Measurements from ENCODE around the gene UQCRHL. TPM values are rescaled to one million over a fixed set of nuclear protein-coding genes. Genes with fewer than 3 reads are reported as not detected.
A peak's percentile ranks its signal among the peaks of the same experiment; 100 is the strongest.

UQCRHL gene
- total and polyA plus RNA-seq, 10 of the 15 experiments (the other 5 are each of a cell fraction or from before 2014, with no cell fraction given), result 1.4 to 17.3 (median 5.7) TPM

GRCh38 chr1:15847100-15847892 lies 39.8 kb upstream of the UQCRHL start, which contains the start of gene SPEN:
TSS of gene SPEN (plus strand) at chr1:15847707. CDS start at chr1:15848068, 361 bp downstream.
- peak within 1 kb of the TSS; percentile 94 for H3K4me3 ChIP-seq
- no peak for TF ChIP-seq EP300 (IDR thresholded peaks at IDR 0.05; ENCODE audit: borderline replicate concordance in 1 of 2, control insufficient read depth in 1 of 2, low read depth in 2 of 2, low read length in 2 of 2)
- peak; percentile 35; the same call in 1 of the 2 replicates for TF ChIP-seq TCF3 (IDR thresholded peaks at IDR 0.05; ENCODE audit: borderline replicate concordance, insufficient read depth, low read depth, low read length)
- TF ChIP-seq CHD4 (IDR thresholded peaks at IDR 0.05), result no peak
- peak; percentile 33 to 72; a peak in 2 of 4 replicates for TF ChIP-seq BHLHE40 (IDR thresholded peaks at IDR 0.05; ENCODE audit: borderline replicate concordance in 1 of 2, low read depth in 2 of 2, low read length in 1 of 2)
- no peak for TF ChIP-seq MEF2B (IDR thresholded peaks at IDR 0.05; ENCODE audit: partially characterized antibody, poor library complexity, severe bottlenecking)
- no peak for TF ChIP-seq TBL1XR1 (IDR thresholded peaks at IDR 0.05; ENCODE audit: low read depth, low read length)
- TF ChIP-seq PML (IDR thresholded peaks at IDR 0.05; ENCODE audit: low read length), result peak; percentile 35; the same call in 1 of the 2 replicates
- peak; percentile 82 for TF ChIP-seq PAX5 (IDR thresholded peaks at IDR 0.05; ENCODE audit: borderline replicate concordance, low read depth, low read length)
- no peak for TF ChIP-seq CBX3 (IDR thresholded peaks at IDR 0.05; ENCODE audit: borderline replicate concordance, low read depth)
- TF ChIP-seq MYB (IDR thresholded peaks at IDR 0.05; ENCODE audit: borderline replicate concordance, low read depth, low read length), result no peak
- TF ChIP-seq JUNB (IDR thresholded peaks at IDR 0.05), result no peak
- TF ChIP-seq SMC3 (IDR thresholded peaks at IDR 0.05; ENCODE audit: borderline replicate concordance, low read length), result no peak
- no peak for TF ChIP-seq ATF7 (IDR thresholded peaks at IDR 0.05; ENCODE audit: low read depth)
- TF ChIP-seq CHD2 (IDR thresholded peaks at IDR 0.05; ENCODE audit: borderline replicate concordance, low read depth, low read length), result peak; percentile 17; the same call in 1 of the 2 replicates
- no peak; the same call in none of the 2 replicates for TF ChIP-seq POLR2AphosphoS5 (IDR thresholded peaks at IDR 0.05; ENCODE audit: low read length)
- TF ChIP-seq NRF1 (conservative IDR thresholded peaks at IDR 0.05; ENCODE audit: low read depth, low read length), result peak; percentile 93
- TF ChIP-seq NBN (IDR thresholded peaks at IDR 0.05), result peak; percentile 67
- TF ChIP-seq NR2C2 (IDR thresholded peaks at IDR 0.05; ENCODE audit: borderline replicate concordance, control insufficient read depth, insufficient read length, low read depth), result no peak
- TF ChIP-seq SKIL (IDR thresholded peaks at IDR 0.05; ENCODE audit: low read depth, poor library complexity, severe bottlenecking), result no peak

More at GRCh38 chr1:15847100-15847892, 39.8 kb upstream of the UQCRHL start, which contains the start of gene SPEN:
- peaks cover 4% of the 10 kb centered on the region for H3K4me1 ChIP-seq (ENCODE audit: control insufficient read depth, insufficient read depth, low read length)
- H3K79me2 ChIP-seq (ENCODE audit: control insufficient read depth, insufficient read depth, low read length), result peaks cover 67% of the 10 kb centered on the region
- peak within 1 kb of the TSS; percentile 82 for H3K4me2 ChIP-seq (ENCODE audit: control insufficient read depth, insufficient read depth)
- H3K36me3 ChIP-seq (ENCODE audit: control insufficient read depth in 2 of 2, insufficient read depth in 2 of 2, low read length in 1 of 2), result no peaks in the 10 kb centered on the region
- no peaks in the 10 kb centered on the region for H4K20me1 ChIP-seq (ENCODE audit: control insufficient read depth, insufficient read depth)
- POLR2A ChIA-PET, result interaction anchor here (0.5 to 6.1 kb wide), 14 partner anchors 9 to 206 kb away, joined by 3 to 75 read pairs (median 4); partner anchors contain the start of gene ZBTB17
- peak within 1 kb of the TSS; percentile 86 for H2AFZ ChIP-seq (ENCODE audit: control insufficient read depth, low read depth, low read length)
- RAD21 ChIA-PET (ENCODE audit: unreplicated experiment), result interaction anchor here (0.9 to 6.2 kb wide), 9 partner anchors 10 to 127 kb away, joined by 3 to 55 read pairs (median 4); partner anchors contain the start of genes UQCRHL and ZBTB17
- intact Hi-C loops (cut with micrococcal nuclease; ENCODE audit: unreplicated experiment), result loop anchor here (1.0 to 10.0 kb wide), 4 partner anchors 12 to 520 kb away; partner anchors contain the start of genes CASP9, DNAJC16 and SZRD1
- ATAC-seq, result peak; percentile 80
- H3K27ac ChIP-seq (ENCODE audit: control insufficient read depth, insufficient read depth), result peak within 1 kb of the TSS; percentile 87
- CTCF ChIA-PET, result interaction anchor here (0.6 to 6.3 kb wide), 4 partner anchors 10 to 31 kb away, joined by 3 to 51 read pairs (median 4); no protein-coding TSS in a partner anchor
- no peaks in the 10 kb centered on the region for H3K9me3 ChIP-seq (replicated peaks; ENCODE audit: control insufficient read depth, insufficient read depth, low read length)
- BruUV-seq (replicated peaks), result TSS peak; percentile 78
- H3K27me3 ChIP-seq (replicated peaks in 1 of 2; ENCODE audit: control insufficient read depth in 2 of 2, insufficient read depth in 2 of 2, low read length in 1 of 2), result no peaks in the 10 kb centered on the region
- in situ Hi-C loops (cut with MboI), result no loop called here
- SMC1A ChIA-PET (ENCODE audit: uncharacterized antibody, unreplicated experiment), result interaction anchor here (0.7 to 5.2 kb wide), 8 partner anchors 10 to 176 kb away, joined by 3 to 27 read pairs (median 4); no protein-coding TSS in a partner anchor
- peak within 1 kb of the TSS; percentile 92 for H3K9ac ChIP-seq (ENCODE audit: control insufficient read depth, insufficient read depth, low read length)
- 1% methylated on average over 66 of the region's 86 CpGs for WGBS (ENCODE audit: insufficient coverage, insufficient replicate concordance, low lambda C conversion rate, missing lambda C conversion rate)
- peak; percentile 27 for FAIRE-seq
- peak; percentile 82 for DNase-seq (ENCODE audit: low read depth, low spot score)
